CD4-positive, alpha-beta T cell (primary cell): Measurements from ENCODE around the gene GPBP1. TPM values are rescaled to one million over a fixed set of nuclear protein-coding genes. Genes with fewer than 3 reads are reported as not detected.
"Not testable (repeated sequence)": the region's sequence is repeated elsewhere in the genome, so short reads cannot be mapped to it uniquely, and the experiment has no call there.

Source experiments
- ATAC-seq: fragments of 200-7000 bp; cut with Tn5 transposase; one replicate; pipeline ENCODE4 v1.10.0; 2022; ENCODE audit warnings: mild to moderate bottlenecking; ENCODE audit not compliant: poor library complexity
- CTCF ChIA-PET: fragments of 350-600 bp; sonication (Branson Sonifier 250); formaldehyde crosslinking; loops from one replicate; lab custom pipeline; 2021; ENCODE audit warnings: antibody characterized with exemption, inconsistent platforms; lab: Charles Lee
- POLR2A ChIA-PET: fragments of 350-600 bp; sonication (Branson Sonifier 250); formaldehyde crosslinking; loops from one replicate; lab custom pipeline; 2021; ENCODE audit warnings: antibody characterized with exemption, inconsistent platforms; lab: Charles Lee
- DNase-seq, 14 experiments: peaks; one replicate each; pipeline ENCODE4 v3.0.0-alpha.2; 2013 to 2020; ENCODE audit warnings: mixed read lengths in 2 of 14
- H3K27ac ChIP-seq, 2 donors: one replicate each; pipeline versions ENCODE4 v1.5.1 to v1.7.0; 2013; ENCODE audit warnings: low read length in 2 of 2, low read depth in 1 of 2, mild to moderate bottlenecking in 1 of 2
- H3K27me3 ChIP-seq, 2 experiments: 1 replicate in 1 of 2; 2 replicates in 1 of 2; pipeline versions ENCODE4 v1.6.1 to v1.7.0; 2013; ENCODE audit warnings: low read length in 2 of 2, control low read depth in 1 of 2, mild to moderate bottlenecking in 1 of 2, moderate library complexity in 1 of 2; ENCODE audit not compliant: insufficient read depth in 2 of 2, control insufficient read depth in 1 of 2
- H3K36me3 ChIP-seq: one replicate; pipeline ENCODE4 v1.6.1; 2013; ENCODE audit warnings: low read length, control low read depth; ENCODE audit not compliant: insufficient read depth
- H3K4me1 ChIP-seq: one replicate; pipeline ENCODE4 v1.6.1; 2013; ENCODE audit warnings: low read length, control low read depth; ENCODE audit not compliant: insufficient read depth
- H3K4me3 ChIP-seq: one replicate; pipeline ENCODE4 v1.5.1; 2013; ENCODE audit warnings: mild to moderate bottlenecking, low read length, moderate library complexity
- H3K9me3 ChIP-seq, 2 experiments: 1 replicate in 1 of 2; 2 replicates in 1 of 2; pipeline versions ENCODE4 v1.6.1 to v1.7.0; 2013; ENCODE audit warnings: low read length in 2 of 2, mild to moderate bottlenecking in 2 of 2, control low read depth in 1 of 2, moderate library complexity in 1 of 2; ENCODE audit not compliant: control insufficient read depth in 1 of 2, insufficient read depth in 1 of 2
- H3K27ac Mint-ChIP-seq: one replicate; pipeline ENCODE4 v1.8.0; 2020; ENCODE audit warnings: mixed read lengths
- H3K27me3 Mint-ChIP-seq: one replicate; pipeline ENCODE4 v1.8.0; 2021; ENCODE audit warnings: mixed read lengths
- H3K36me3 Mint-ChIP-seq: one replicate; pipeline ENCODE4 v1.8.0; 2021; ENCODE audit warnings: low read depth, mixed read lengths
- H3K4me1 Mint-ChIP-seq: one replicate; pipeline ENCODE4 v1.8.0; 2021; ENCODE audit warnings: low read depth, mixed read lengths
- H3K4me3 Mint-ChIP-seq: one replicate; pipeline ENCODE4 v1.8.0; 2020; ENCODE audit warnings: mild to moderate bottlenecking, mixed read lengths
- H3K9me3 Mint-ChIP-seq: one replicate; pipeline ENCODE4 v1.8.0; 2020; ENCODE audit warnings: mixed read lengths
- CTCF ChIP-seq: fragments of 200-600 bp; IDR thresholded peaks from one replicate; pipeline ENCODE4 v1.8.0; 2022; ENCODE audit warnings: antibody characterized with exemption, mild to moderate bottlenecking
- intact Hi-C, 2 experiments: fragments of 100-400 bp; cut with DNase I in 1 of 2; cut with micrococcal nuclease in 1 of 2; formaldehyde crosslinking; loops; one replicate each; pipeline versions ENCODE4 v1.15.1 to v1.9.0; 2023 to 2025; cut with DNase I, micrococcal nuclease
- total RNA-seq, 174 experiments: library from RNA in 2 of 174; stranded (reverse) in 2 of 174; gene quantifications; one replicate each; pipeline ENCODE4 v1.2.3 and lab custom pipeline; 2021 to 2026

The GPBP1 gene
- total RNA-seq, 2 experiments from 2014 or later: 136 to 137 TPM

GRCh38 chr5:57280853-57281252 lies 107.0 kb downstream of the GPBP1 start:
- ChIA-PET CTCF (no interaction called here), POLR2A (no interaction called here)
- H3K4me3 ChIP-seq: no peak overlapping the region
- peaks cover 0 to 3% of the 10 kb centered on the region in 2 experiments for H3K9me3 ChIP-seq
- DNase-seq (no peak), ATAC-seq (no peak)
- no peak overlapping the region for H3K27ac ChIP-seq
- peaks cover 0 to 2% of the 10 kb centered on the region in 2 experiments for H3K27me3 ChIP-seq
- Mint-ChIP-seq H3K4me3 (no peak overlapping the region), H3K9me3 (peaks cover 2% of the 10 kb centered on the region), H3K36me3 (no peaks in the 10 kb centered on the region), H3K27ac (no peak overlapping the region), H3K4me1 (no peaks in the 10 kb centered on the region), H3K27me3 (peaks cover 7% of the 10 kb centered on the region)
- H3K36me3 ChIP-seq: no peaks in the 10 kb centered on the region
- intact Hi-C loops: no loop called here
- no peak for TF ChIP-seq CTCF
- H3K4me1 ChIP-seq: no peaks in the 10 kb centered on the region

GRCh38 chr5:57285084-57285483 lies 111.2 kb downstream of the GPBP1 start:
- H3K27ac ChIP-seq, H3K9me3 ChIP-seq, intact Hi-C loops, H3K4me3 Mint-ChIP-seq, H3K4me1 ChIP-seq, H3K36me3 ChIP-seq, H3K27ac Mint-ChIP-seq, DNase-seq, H3K27me3 ChIP-seq, H3K27me3 Mint-ChIP-seq, POLR2A ChIA-PET, H3K4me3 ChIP-seq, H3K4me1 Mint-ChIP-seq, H3K36me3 Mint-ChIP-seq, H3K9me3 Mint-ChIP-seq, ATAC-seq: not testable (repeated sequence)
- CTCF ChIA-PET: interaction anchor here (0.6 kb wide), 1 partner anchor 8 kb away, joined by 4 read pairs; no protein-coding TSS in a partner anchor

- ChIA-PET POLR2A (no interaction called here), CTCF (no interaction called here)
- no peak for DNase-seq
- no peaks in the 10 kb centered on the region for H3K36me3 ChIP-seq
- H3K9me3 ChIP-seq: peaks cover 0 to 3% of the 10 kb centered on the region in 2 experiments
- Mint-ChIP-seq H3K9me3 (no peaks in the 10 kb centered on the region), H3K4me3 (no peak overlapping the region), H3K27ac (no peak overlapping the region), H3K4me1 (no peaks in the 10 kb centered on the region), H3K36me3 (no peaks in the 10 kb centered on the region), H3K27me3 (no peaks in the 10 kb centered on the region)
- intact Hi-C loops: loop anchor here in 1 of 2 experiments (10.0 kb wide), 1 partner anchor 483 kb away; no protein-coding TSS in a partner anchor
- no peak for TF ChIP-seq CTCF
- no peak overlapping the region for H3K4me3 ChIP-seq
- no peaks in the 10 kb centered on the region for H3K4me1 ChIP-seq
- no peak overlapping the region for H3K27ac ChIP-seq
- ATAC-seq: no peak
- no peaks in the 10 kb centered on the region for H3K27me3 ChIP-seq
Observed at GRCh38 chr5:57291894-57292293, 118.0 kb downstream of the GPBP1 start.

GRCh38 chr5:57292336-57292735 lies 118.5 kb downstream of the GPBP1 start:
- POLR2A ChIA-PET: no interaction called here
- no peaks in the 10 kb centered on the region for H3K27me3 ChIP-seq
- no peaks in the 10 kb centered on the region for H3K4me1 ChIP-seq
- no peaks in the 10 kb centered on the region for H3K4me1 Mint-ChIP-seq
- intact Hi-C loops: loop anchor here in 1 of 2 experiments (10.0 kb wide), 1 partner anchor 482 kb away; no protein-coding TSS in a partner anchor
- H3K27ac ChIP-seq: no peak overlapping the region
- ATAC-seq: no peak
- no peaks in the 10 kb centered on the region for H3K27me3 Mint-ChIP-seq
- CTCF ChIA-PET: no interaction called here
- no peaks in the 10 kb centered on the region for H3K36me3 ChIP-seq
- no peak overlapping the region for H3K4me3 Mint-ChIP-seq
- no peaks in the 10 kb centered on the region for H3K9me3 Mint-ChIP-seq
- no peaks in the 10 kb centered on the region for H3K36me3 Mint-ChIP-seq
- no peak overlapping the region for H3K27ac Mint-ChIP-seq
- H3K4me3 ChIP-seq: no peak overlapping the region
- no peak for TF ChIP-seq CTCF
- peaks cover 0 to 3% of the 10 kb centered on the region in 2 experiments for H3K9me3 ChIP-seq
- DNase-seq: no peak
